CD4-positive, alpha-beta T cell treated with Interleukin-12 subunit alpha and Interleukin-12 subunit beta, for 1 hour (primary cell): ENCODE data around the gene RNU1-2.
"Not testable (repeated sequence)": the region's sequence is repeated elsewhere in the genome, so short reads cannot be mapped to it uniquely, and the experiment has no call there.

ENCODE experiments used
- DNase-seq: peaks from one replicate; pipeline ENCODE4 v3.0.0-alpha.2; 2020

RNU1-2 gene

GRCh38 chr1:16927256-16927655 lies 31.5 kb downstream of the RNU1-2 start:
- no peak for DNase-seq

DNA sequence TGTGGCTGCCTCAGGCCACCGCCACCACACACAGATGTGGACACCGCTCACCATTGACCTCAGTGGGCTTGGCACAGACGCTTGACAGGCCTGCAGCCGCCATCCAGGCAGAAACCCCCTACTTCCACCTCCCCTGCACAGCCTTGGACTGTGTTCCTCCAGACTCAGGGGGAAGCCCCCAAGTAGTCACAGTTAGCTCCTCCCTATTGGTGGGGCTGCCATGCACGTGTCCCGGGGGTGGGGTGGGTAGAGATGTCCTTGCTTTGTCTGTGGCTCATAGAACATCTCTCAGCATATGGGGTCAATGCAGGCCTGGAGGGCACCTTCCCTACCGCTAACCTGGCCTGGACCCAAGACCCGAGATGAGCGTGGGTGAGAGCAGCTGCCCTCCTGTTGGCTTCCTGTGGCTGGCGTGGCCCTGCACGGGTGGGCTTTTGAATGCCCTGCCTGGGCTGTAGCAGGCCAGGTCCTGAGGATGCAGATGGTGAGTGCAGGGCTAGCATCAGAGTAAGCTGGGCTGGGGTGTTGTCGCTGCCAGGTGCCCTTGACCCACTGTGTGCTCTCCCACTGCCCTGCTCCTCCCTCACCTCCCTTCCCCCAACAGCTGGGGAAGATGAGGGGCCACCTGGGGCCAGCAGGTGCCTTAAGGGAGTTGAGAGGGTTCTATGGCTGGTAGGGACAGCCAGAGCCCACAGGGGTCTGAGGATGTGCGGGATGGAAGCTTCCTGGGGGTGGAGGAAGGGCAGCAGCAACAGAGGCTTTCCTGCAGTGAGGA lies 32.1 kb downstream of the RNU1-2 start:
- no peak for DNase-seq

DNA sequence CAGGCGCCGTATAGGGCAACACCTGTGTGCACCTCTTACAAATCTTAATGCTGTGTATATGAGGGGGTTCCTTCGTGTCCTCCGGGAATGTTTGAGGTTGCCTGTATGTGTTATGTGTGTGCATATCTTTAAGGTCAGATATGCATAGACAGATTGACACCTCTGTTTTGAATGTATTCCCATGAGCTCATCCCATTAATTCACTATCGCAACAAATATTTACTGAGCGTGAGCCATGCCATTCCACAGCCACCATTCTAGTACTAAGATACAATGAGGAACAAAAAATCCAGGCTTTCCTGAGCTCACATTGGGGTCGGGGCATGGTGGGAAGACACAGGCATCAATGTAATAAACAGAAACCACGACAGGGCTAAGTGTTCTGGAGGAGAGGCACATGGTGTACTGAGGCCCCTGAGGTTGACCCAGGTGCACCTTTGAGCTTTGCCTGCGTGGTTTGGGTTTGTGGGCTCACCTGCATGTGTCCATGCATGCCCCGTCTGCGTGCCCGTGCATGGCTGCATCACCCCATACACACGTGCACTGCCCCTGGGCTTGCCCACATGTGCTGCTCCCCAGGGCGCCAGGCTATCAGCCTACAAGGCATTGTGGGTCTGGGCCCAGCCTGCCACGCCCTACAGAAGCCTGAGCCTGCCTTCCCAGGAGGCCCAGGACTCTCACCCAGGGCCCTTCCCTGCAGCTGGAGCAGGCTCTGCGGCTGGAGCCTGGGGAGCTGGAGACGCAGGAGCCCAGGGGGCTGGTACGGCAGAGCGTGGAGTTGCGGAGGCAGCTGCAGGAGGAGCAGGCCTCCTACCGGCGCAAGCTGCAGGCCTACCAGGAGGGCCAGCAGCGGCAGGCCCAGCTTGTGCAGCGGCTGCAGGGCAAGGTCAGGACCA lies 33.6 kb downstream of the RNU1-2 start:
- DNase-seq: not testable (repeated sequence)

GRCh38 chr1:16931206-16931934 lies 35.6 kb downstream of the RNU1-2 start:
- DNase-seq: not testable (repeated sequence)

DNA sequence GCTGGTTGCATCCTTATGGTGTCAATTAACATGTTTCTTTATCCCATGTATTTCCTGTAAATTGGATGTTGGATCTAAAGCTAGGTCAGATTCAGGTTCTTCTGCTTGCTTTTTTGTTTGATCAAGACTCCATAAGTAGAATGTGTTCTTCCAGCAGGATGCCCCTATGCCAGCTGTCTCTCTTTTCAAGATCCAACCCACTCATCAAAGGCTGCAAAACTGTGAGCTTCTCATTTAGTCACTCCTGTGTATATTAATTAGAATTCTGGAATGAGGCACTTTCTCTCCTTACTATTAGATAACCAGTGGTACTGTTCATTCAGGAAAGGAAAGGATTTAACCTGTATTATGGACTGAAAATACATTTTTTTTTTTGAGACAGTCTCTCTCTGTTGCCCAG lies 38.2 kb downstream of the RNU1-2 start:
- not testable (repeated sequence) for DNase-seq

DNA sequence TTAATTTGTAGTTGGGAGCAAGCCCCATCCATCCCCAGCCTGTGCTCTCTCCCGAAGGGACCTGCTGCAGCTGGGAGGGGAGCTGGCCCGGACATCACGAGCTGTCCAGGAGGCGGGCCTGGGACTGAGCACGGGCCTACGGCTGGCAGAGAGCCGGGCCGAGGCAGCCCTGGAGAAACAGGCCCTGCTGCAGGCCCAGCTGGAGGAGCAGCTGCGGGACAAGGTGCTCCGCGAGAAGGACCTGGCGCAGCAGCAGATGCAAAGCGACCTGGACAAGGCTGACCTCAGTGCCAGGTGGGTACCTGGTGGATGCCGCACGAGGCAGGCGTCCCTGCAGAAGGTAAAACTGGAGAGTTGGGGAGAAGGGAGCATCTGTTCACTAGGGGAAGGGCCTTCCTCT lies 40.8 kb downstream of the RNU1-2 start:
- not testable (repeated sequence) for DNase-seq

- no peak for DNase-seq
Observed at GRCh38 chr1:16938351-16939321, 42.9 kb downstream of the RNU1-2 start.

- not testable (repeated sequence) for DNase-seq
Observed at GRCh38 chr1:16939386-16940180, 43.8 kb downstream of the RNU1-2 start.

DNA sequence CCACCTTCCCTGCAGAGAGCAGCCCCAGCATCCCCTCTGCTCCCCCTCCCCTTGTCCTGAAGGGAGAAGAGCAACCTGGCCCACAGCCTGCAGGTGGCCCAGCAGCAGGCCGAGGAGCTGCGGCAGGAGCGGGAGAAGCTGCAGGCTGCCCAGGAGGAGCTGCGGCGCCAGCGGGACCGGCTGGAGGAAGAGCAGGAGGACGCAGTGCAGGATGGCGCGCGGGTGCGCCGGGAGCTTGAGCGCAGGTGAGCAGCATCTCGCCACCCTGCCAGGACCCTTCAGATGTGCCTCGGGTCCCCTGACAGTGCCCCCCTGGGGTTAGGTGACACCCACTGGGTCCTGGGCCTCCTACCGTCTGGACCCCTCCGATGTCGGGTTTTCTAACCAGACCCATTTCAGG lies 48.3 kb downstream of the RNU1-2 start:
- no peak for DNase-seq

- not testable (repeated sequence) for DNase-seq
Observed at GRCh38 chr1:16945512-16945911, 49.7 kb downstream of the RNU1-2 start.
